ENCODE results near the gene PPIH.
A peak's percentile ranks its signal among the peaks of the same experiment; 100 is the strongest.
"Not testable (repeated sequence)": the region's sequence is repeated elsewhere in the genome, so short reads cannot be mapped to it uniquely, and the experiment has no call there.

PPIH gene

DNA sequence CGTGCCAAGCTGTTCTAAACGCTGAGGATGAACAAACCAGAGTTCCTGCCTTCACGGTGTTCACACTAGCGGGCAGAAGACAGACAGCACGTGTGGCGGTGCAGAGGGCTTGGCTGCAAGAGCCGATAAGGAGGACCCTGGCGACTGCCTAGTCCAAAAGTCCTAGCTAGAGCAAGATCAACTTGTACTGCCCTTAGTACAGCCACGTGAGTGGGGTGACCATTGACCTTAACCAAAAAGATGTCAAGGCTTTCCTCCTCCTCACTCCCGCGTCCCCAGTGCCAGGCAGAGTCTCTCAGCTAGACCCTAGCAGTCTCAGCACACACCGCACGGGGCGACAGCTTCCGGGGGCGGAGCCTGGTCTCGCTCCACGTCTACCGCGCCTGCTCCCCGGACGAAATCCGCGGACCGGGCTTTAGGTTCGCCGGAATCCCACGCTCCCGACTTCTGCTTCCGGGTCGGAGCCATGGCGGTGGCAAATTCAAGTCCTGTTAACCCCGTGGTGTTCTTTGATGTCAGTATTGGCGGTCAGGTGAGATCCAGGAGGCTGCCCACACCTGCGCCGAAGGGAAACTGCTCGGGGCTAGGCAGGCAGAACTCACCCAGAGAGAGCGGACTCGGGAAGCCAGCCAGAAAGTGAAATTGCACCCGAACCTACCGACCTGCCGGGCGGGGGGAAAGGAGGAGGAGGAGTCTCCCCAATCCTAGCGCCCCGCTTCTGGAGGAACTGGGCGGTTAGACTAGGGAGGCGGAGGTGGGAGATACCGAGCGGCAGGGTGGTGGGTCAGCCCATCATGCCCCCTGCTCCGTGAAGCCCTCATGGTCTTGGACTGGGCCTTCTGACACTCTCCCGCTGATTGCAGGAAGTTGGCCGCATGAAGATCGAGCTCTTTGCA, at the start of gene PPIH:
PPIH (plus strand) TSS at position 443 of the 896 bp plus-strand sequence; CDS start at position 467, 24 bp downstream.
- peak within 1 kb of the TSS; percentile 87 for H3K27ac ChIP-seq
- peak; percentile 48 for DNase-seq (ENCODE audit: low read depth, low spot score)

DNA sequence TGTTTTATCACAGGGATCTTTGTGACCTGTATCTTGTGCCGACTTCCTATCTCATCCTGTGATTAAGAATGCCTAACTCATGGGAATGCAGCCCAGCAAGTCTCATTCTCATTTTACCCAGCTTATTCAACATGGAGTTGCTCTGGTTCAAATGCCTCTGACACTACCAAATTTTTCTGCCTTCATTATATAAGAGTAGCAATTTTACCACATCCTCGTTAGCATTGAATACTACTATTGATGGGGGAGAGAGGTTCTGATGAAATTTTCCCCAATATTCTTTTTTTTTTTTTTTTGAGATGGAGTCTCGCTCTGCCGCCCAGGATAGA, 44.5 kb upstream of the PPIH start:
- no peak for DNase-seq (ENCODE audit: low read depth, low spot score)
- H3K27ac ChIP-seq: no peak overlapping the region

DNA sequence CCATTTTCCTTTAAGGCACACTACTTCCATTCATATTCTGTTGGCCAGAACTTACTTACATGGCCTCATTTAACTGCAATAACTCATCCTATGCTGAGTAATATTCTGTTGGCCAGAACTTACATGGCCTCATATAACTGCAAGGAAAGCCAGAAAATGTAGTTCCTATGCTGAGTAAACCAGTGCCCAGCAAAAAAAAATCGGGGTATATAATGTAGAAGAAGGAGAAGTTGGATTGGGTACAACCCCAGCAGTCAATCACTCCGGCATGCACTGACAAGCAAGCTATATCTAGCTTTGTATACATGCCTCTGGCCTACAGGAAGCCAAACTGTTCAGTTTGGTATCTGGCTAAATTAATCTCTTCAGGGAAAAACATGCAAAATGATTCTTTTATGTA, 39.4 kb upstream of the PPIH start:
- DNase-seq (ENCODE audit: low read depth, low spot score): peak; percentile 20
- peak overlapping the region; percentile 6 for H3K27ac ChIP-seq

DNA sequence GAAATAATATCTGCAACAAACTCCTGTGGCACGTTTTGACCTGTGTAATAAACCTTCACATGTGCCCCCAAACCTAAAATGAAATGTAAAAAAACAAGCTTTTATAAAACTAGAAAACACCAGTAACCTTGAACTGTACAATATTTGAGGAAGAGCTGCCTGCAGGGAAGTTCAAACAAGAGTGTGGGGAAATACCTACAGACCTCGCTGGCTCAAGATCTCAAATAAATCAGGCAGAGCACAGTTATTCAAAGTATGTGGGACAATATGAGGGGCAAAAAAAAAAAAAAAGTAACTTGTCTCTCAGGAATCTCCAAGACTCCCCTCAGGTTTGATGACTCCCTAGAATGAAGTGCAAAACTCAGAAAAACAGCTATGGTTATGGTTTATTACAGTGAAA, 37.9 kb upstream of the PPIH start:
- H3K27ac ChIP-seq: no peak overlapping the region

DNA sequence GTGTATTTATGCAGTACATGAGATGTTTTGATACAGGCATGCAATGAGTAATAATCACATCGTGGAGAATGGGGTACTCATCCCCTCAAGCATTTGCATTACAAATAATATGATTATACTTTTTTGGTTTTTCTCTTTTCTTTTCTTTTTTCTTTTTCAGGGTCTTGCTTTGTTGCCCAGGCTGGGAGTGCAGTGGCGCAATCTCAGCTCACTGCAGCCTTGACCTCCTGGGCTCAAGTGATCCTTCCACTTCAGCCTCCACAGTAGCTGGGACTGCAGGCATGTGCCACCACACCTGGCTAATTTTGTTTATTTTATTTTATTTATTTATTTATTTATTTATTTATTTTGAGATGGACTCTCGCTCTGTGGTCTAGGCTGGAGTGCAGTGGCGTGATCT, 37.0 kb upstream of the PPIH start:
- H3K27ac ChIP-seq; DNase-seq (ENCODE audit: low read depth, low spot score): not testable (repeated sequence)

More for the DNA sequence above, 37.9 kb upstream of the PPIH start:
- no peak for DNase-seq (ENCODE audit: low read depth, low spot score)

DNA sequence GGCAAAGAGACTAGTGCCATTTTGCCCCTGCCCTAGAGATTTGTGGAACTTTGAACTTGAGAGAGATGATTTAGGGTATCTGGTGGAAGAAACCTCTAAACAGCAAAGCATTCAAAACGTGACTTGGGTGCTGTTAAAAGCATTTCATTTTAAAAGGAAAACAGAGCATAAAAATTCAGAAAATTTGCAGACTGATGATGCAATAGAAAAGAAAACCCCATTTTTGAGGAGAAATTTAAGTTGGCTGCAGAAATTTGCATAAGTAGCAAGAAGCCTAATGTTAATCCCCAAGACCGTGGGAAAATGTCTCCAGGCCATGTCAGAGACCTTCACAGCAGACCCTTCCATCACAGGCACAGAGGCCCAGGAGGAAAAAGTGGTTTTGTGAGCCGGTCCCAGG, 31.0 kb upstream of the PPIH start:
- not testable (repeated sequence) for H3K27ac ChIP-seq; DNase-seq (ENCODE audit: low read depth, low spot score)

DNA sequence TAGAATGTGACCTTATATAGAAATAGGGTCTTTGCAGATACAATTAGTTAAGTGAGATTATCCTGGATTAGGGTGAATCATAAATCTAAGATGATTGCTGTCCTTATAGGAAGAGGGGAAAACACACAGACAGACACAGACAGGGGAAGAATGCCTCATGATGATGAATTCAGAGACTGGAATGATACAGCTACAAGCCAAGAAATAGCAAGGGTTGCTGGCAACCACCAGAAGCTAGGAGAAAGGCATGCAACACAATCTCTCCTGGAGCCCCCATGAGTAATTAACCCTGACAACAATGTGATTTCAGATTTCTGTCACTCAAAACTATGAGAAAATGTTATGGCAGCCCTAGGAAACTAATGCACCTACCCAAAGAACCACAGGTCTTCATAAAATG, 19.1 kb upstream of the PPIH start:
- no peak for DNase-seq (ENCODE audit: low read depth, low spot score)
- H3K27ac ChIP-seq: no peak overlapping the region

DNA sequence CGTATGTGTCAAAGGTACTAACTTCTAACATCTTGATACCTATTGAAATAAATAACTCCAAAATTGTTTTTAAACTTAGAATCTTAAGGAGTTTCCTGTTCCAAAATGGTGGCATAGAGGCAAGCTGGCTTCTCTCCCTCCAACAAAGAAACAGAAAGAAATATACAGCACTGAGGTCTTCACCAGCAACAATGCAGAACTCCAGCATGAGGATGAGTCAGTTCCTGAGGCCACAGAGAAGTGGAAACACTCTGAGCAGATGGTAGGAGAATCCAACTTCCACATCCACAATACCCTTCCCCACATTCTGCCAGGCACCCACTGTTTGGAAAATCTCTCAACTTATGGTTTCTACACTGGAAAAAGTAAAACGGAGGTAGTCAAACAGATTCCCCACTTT, 12.2 kb upstream of the PPIH start:
- H3K27ac ChIP-seq: no peak overlapping the region
- DNase-seq (ENCODE audit: low read depth, low spot score): no peak

DNA sequence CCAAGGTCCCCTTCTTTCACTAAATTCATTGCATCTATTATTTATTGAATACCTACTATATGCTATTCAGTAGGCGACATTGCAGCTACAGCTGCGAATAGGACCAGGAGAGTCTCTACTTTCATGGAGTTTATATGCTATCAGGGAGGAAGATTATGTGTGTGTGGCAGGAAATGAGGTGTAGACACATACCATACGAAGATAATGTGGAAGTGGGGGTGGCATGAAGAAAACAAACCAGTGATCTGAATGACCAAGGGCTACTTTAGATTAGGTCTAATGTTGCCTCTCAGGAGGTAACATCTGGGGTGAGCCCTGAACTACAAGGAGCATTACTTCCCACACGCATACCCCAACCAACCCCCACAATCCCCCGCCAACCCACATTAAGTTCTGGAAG, 1.0 kb upstream of the PPIH start:
- H3K27ac ChIP-seq: peak overlapping the region; percentile 87
- DNase-seq (ENCODE audit: low read depth, low spot score): no peak

DNA sequence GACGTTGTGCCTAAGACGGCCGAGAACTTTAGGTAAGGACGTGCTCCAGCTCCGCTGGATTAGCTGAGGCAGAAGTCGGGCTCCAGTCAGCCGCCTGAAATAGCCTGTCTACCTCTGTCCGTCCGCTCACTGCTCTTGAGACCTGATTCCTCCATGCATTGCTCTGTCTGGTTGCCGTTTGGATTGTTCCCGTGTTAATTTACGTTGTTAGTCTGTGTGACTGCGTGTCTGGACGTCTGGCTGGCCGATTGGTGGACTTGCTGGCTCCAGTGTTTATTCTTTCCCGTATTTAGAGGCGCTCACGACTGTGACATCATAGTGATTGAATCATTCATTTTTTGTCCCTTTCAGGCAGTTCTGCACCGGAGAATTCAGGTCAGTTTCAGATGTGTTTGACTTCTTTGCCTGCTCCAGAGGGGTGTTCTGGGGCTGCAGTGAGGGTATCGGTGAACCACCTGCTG, 684 bp downstream of the PPIH start:
- peak overlapping the region; percentile 87 for H3K27ac ChIP-seq
- no peak for DNase-seq (ENCODE audit: low read depth, low spot score)

DNA sequence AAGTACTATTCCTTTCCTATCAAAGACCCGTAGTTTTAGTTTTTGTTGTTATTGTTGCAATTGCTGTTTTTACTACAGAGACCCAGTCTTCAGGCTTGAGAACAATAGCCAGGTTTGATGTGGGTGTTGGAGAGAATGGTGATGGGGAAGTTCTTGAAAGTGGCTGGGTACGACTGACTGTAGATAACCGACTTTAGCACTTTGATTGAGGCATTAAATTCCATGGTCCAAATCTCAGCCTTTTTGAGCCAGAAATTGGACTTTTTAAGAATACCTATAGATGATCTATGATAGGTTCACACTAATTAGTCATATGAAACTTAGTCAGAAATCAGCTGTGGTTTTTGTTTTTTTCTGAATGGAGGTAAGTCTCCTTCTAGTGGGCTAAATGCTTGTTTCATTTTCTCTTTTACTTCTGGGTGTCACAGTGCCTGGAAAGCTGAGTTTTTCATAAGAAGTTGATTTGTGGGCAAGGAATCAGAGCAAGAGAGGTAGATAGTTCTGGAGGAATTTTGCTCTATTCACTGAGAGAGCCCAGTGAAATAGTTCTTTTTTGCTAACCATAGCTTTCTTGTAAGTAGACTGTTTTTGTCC, 2.8 kb downstream of the PPIH start:
- no peak for DNase-seq (ENCODE audit: low read depth, low spot score)
- no peak overlapping the region for H3K27ac ChIP-seq

DNA sequence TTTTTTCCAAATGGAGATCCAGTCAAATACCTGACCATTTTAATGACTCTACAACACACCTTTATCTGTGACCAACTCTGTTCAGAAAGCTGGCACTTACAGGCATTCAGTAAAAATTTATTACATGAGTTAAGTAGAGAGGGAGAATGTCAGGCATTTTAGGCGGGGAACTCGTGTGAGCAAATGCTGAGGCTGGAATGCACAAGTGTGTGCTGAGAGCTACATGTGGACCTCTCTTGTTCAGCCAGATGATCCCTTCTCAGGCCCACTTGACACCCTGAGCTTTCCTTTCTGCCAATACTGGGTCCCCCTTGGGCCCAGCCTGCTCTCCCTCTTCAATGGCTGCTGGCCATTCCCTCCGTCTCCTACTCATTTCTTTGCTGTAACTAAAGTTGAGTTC, 11.7 kb downstream of the PPIH start:
- H3K27ac ChIP-seq: no peak overlapping the region
- DNase-seq (ENCODE audit: low read depth, low spot score): no peak

DNA sequence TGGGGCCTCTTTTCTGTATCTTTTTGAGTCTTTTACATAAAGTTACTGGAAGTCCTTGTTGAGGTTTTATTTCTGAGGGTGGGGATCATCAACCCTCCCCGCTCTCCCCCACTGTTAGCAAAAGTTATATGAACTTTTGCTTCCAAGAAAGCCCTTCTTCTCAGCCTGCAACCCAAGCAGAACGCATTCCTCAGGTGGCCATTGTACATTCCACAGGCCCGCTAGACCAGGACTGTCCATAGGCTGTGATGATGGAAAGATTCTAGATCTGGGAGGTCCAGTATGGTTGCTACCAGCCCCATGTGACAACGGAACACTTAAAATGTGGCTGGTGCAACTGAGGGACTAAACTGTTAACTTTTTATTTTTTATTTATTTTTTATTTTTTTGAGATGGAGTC, 12.2 kb downstream of the PPIH start:
- H3K27ac ChIP-seq: no peak overlapping the region
- DNase-seq (ENCODE audit: low read depth, low spot score): no peak

DNA sequence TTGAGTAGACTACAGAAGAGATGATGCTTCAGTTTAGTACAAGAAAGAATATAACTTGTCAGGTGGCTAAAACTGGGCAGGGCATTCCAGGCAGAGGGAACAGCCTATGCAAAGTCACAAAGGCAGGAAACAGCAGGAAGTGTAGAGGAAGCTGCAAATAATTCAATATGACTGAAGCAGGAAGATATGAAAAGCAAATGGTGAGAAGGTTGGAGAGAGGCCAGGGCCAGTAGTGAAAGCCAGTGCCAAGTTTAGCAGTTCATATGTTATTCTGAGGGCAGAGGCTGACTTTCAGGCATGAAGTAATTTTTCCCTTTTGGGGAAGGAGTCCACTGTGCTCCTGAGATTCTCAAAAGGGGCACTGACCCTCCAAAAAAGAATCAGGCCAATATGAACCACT, 16.0 kb downstream of the PPIH start:
- no peak for DNase-seq (ENCODE audit: low read depth, low spot score)

DNA sequence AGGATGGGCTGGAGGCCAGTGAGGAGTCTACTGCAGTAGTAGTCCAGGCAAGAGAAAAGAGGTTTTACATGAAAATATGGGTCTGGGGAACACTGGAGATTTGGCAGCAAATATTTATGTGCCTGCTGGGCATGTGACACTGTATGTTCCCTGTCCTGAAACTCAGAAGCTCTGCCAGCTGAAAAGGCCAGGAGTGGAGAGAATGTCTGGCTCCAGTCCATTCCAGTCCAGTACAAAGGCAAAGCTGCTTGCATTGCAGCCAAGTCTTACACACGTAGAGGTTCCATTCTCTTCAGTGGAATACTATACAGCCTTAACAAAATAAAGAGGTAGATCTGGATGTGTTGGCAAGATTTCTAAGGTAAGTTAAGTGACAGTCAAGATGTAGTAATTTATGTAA, 16.5 kb downstream of the PPIH start:
- DNase-seq (ENCODE audit: low read depth, low spot score): no peak
- peak overlapping the region; percentile 22 for H3K27ac ChIP-seq

More for the DNA sequence above, 16.0 kb downstream of the PPIH start:
- H3K27ac ChIP-seq: no peak overlapping the region

DNA sequence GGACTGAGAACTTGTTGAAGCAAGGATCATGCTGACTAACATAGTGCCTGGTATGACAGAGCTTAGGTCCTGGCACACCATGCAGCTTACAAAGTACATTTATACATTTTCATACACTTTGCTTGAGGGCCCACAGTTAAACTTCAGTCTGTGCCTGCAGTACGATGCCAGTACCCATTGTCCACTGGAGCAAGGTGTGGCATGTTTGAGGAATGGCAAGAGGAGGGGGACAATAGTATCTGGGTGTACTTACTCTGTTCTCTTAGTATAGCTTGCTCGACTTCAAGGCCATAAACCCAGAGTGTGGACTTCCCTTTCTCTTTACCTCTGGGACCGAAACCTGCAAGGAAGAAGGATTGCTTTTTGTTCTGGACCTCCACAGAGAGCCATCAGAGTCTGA, 17.2 kb downstream of the PPIH start:
- no peak for DNase-seq (ENCODE audit: low read depth, low spot score)
- H3K27ac ChIP-seq: peak overlapping the region; percentile 22

DNA sequence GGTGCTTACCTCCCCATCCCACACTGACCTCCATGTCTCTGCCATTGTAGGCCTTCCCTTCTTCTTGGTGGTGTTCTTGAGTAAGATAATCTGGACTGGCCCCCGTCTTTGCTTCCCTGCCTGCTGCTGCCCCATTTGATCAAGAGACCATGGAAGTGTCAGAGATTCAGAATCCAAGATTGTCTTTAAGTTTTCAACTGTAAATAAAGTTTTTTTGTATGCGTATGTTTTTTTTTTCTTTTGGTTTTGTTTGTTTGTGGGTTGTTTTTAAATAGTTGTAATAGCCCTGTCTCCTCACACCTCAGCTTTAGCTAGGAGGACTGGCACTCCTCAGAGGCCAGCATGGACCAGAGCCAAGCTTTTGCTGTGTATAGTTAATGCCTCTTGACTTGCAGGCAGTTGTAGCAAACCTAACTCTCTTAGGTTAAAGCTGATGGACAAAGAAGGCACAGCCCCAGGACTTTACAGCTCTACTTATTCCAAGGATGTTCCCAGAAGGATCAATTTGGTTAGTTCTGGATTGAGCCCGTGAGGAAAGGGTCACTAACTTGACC, 18.4 kb downstream of the PPIH start:
- no peak overlapping the region for H3K27ac ChIP-seq
- DNase-seq (ENCODE audit: low read depth, low spot score): no peak

DNA sequence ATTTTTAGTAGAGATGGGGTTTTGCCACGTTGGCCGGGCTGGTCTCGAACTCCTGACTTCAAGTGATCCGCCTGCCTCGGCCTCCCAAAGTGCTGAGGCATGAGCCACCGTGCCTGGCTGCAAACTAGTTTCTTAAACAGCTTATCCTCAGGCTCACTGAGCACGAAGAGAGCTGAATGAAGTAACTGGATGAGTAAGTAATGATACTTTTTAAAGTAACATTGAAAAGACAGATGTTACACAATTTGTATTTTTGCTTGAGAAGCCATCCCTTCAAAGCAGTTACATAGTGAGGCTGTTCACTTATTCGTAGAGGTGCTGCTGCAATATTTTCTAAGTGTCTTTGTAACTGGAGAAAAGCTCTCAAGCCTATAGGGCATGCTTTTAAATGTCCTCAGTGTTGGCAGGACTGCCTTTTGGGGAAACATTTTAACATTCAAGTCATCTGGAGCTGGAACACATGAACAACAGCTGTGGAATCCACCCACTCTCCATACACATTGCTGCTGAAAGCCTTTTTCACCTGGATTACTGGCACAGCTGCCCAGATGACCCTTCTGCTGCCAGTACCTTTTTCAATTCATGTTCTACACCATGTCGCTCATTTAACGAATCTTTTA, 21.3 kb downstream of the PPIH start:
- no peak overlapping the region for H3K27ac ChIP-seq
- DNase-seq (ENCODE audit: low read depth, low spot score): no peak

DNA sequence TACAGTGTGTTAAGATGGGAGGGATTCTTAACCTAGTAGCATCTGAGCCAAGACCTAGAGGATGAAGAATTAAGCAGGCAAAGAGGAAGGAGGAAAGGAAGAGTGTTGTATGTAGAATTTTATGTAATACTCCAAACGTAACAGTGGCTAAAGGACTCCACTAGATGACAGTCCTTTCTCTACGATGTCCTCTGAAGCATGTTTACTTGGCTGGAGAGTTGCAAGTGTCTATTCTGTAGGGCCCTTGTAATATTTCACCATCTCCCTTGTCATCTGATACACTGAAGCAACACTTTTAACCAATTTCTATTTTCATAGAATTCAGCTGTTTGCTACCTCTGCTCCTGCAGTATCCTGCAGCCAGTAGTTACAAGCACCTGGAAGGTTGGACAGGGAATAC, 21.8 kb downstream of the PPIH start:
- DNase-seq (ENCODE audit: low read depth, low spot score): no peak

DNA sequence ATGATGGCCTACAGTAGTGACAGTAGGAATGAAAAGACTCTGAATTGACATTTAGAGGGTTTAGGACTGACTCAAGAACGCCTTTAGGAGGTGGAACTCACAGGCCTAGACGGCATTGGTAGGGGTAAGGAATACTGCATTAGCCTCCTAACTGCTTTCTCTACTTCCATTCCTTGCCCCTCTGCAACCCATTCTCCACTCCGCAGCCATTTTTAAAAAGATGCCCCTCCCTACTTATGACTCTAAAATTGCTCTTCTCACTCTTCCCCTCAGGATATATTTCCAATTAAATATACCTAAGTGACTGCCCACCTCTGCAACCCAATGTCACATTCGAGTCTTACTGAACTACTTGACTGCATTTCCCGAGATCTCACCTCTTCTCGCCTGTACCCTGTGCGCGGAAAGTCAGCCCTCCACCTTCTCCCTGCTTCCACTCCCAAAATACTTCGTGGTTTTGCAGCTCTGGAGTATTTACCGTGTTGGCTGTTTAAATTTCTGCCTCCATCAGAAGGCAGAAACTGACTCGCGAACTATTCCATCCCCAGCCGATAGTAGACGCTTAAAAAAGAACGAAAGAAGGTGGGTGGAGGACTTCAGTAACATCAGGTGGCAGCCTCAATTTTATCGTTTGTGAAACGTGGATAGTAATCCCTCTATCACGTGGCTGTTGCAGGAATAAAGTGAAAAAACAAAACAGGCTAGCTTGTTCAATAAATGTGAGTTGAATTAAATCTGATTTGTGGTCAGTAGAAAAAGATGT, 22.9 kb downstream of the PPIH start:
- H3K27ac ChIP-seq: peak overlapping the region; percentile 76
- DNase-seq (ENCODE audit: low read depth, low spot score): no peak

More for the DNA sequence above, 21.8 kb downstream of the PPIH start:
- no peak overlapping the region for H3K27ac ChIP-seq
